ENCODE data around the gene CWC27.

Gene CWC27

DNA sequence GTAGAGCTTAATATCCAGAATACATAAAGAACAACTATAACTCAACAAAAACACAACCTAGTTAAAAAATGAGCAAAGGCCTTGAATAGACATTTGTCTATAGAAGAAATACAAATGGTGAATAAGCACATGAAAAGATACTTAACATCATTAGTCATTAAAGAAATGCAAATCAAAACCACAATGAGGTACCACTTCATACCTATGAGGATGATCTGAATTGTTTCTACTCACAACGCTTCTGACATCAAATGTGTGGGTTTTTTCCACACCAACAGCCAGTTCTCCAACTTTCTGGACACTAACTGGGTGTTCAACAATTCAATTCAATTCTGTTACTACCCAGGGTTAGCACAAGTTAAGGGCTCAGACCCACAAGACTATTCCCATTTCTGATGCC lies 22.3 kb upstream of the CWC27 start:
- H3K4me3 ChIP-seq (ENCODE audit: low read depth, low read length) = no peak overlapping the region
- no peak for TF ChIP-seq CTCF (IDR thresholded peaks at IDR 0.05; ENCODE audit: low read depth, low read length, missing control alignments)
- no peak for DNase-seq (ENCODE audit: low read depth)
- in situ Hi-C loops (cut with HindIII; ENCODE audit: low sequenced_read_pairs) = no loop called here

DNA sequence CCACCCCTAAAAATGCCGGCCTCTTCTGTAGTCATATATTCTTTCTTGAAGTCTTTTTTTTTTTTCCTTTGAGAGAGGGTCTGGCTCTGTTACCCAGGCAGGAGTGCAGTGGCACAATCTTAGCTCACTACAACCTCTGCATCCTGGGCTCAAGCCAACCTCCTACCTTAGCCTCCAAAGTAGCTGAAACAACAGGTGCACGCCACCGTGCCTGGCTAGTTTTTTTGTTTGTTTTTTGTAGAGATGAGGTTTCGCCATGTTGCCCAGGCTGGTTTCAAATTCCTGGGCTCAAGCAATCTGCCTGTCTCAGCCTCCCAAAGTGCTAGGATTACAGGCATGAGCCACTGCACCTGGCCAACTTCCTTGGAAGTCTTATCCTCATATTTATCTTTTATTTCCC lies 19.3 kb upstream of the CWC27 start:
- no peak for DNase-seq (ENCODE audit: low read depth)
- no peak for TF ChIP-seq CTCF (IDR thresholded peaks at IDR 0.05; ENCODE audit: low read depth, low read length, missing control alignments)
- no peak overlapping the region for H3K4me3 ChIP-seq (ENCODE audit: low read depth, low read length)
- in situ Hi-C loops (cut with HindIII; ENCODE audit: low sequenced_read_pairs) = no loop called here

GRCh38 chr5:64754066-64754465 lies 14.7 kb upstream of the CWC27 start:
- no peak overlapping the region for H3K4me3 ChIP-seq (ENCODE audit: low read depth, low read length)
- in situ Hi-C loops (cut with HindIII; ENCODE audit: low sequenced_read_pairs) = no loop called here
- DNase-seq (ENCODE audit: low read depth) = no peak
- no peak for TF ChIP-seq CTCF (IDR thresholded peaks at IDR 0.05; ENCODE audit: low read depth, low read length, missing control alignments)

DNA sequence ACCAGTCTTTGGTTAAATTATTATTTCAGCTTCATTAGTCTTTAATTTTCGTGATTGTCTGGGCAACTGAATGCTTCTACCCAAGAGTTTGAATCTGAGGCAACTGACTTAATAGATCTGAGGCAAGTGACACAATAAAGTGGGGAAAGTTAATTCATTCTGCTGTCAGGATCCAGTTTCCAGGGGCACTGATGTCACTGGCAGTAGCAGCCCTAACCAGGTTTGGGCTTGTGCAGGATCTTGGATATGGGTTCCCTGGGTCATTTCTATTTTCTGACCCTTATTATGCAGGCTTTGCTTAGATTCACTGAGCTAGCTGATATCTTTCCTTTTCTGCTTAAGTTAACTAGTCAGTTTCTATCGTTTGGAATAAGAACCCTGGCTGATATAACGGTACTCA lies 9.8 kb upstream of the CWC27 start:
- in situ Hi-C loops (cut with HindIII; ENCODE audit: low sequenced_read_pairs) = no loop called here
- no peak overlapping the region for H3K4me3 ChIP-seq (ENCODE audit: low read depth, low read length)
- no peak for TF ChIP-seq CTCF (IDR thresholded peaks at IDR 0.05; ENCODE audit: low read depth, low read length, missing control alignments)
- no peak for DNase-seq (ENCODE audit: low read depth)

- in situ Hi-C loops (cut with HindIII; ENCODE audit: low sequenced_read_pairs) = no loop called here
- H3K4me3 ChIP-seq (ENCODE audit: low read depth, low read length) = no peak overlapping the region
- TF ChIP-seq CTCF (IDR thresholded peaks at IDR 0.05; ENCODE audit: low read depth, low read length, missing control alignments) = no peak
- no peak for DNase-seq (ENCODE audit: low read depth)
These were observed 8.6 kb upstream of the CWC27 start for GRCh38 chr5:64759960-64760660.

DNA sequence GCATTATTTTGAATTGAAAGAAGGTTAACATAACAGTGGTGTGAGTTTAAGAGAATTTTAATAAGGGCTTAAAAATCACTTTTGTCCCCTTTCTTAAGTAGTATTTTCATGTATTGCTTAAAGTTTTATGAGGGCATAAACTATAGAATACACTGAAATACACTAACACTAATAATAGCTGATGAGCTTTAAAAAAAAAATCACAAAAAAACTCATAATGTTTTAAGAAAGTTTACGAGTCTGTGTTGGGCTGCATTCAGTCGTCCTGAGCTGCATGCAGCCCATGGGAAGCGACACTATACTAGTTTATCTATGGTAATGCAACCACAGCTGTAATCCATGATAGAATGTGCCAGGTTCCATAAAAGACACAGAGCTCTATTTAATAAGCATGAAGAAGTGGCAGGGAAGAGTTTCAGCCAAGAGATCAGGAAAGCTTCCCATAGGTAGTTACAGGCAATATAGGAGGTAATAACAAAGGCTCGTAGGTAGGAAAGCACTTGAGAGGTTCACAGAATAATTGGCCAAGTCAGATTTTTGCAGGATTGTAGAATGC lies 4.7 kb upstream of the CWC27 start:
- no peak overlapping the region for H3K4me3 ChIP-seq (ENCODE audit: low read depth, low read length)
- no peak for TF ChIP-seq CTCF (IDR thresholded peaks at IDR 0.05; ENCODE audit: low read depth, low read length, missing control alignments)
- no peak for DNase-seq (ENCODE audit: low read depth)
- in situ Hi-C loops (cut with HindIII; ENCODE audit: low sequenced_read_pairs) = no loop called here

Data from astrocyte of the cerebellum (primary cell).